ENCODE results near the gene GDE1.

The GDE1 gene

GRCh38 chr16:19523559-19524355 lies 1.9 kb upstream of the GDE1 start, which contains the start of gene CCP110:
TSS of gene CCP110 (plus strand) at chr16:19523942. CDS start at chr16:19527882, 3,940 bp downstream.
- DNase-seq, result peak; percentile 97

GRCh38 chr16:19523184-19523558 lies 1.3 kb upstream of the GDE1 start:
- DNase-seq, result no peak

- no peak for DNase-seq
Measured at GRCh38 chr16:19522760-19523159, 862 bp upstream of the GDE1 start.

- DNase-seq, result no peak
Measured at GRCh38 chr16:19522397-19522732, 467 bp upstream of the GDE1 start.

GRCh38 chr16:19520861-19521331 lies 1.0 kb downstream of the GDE1 start:
- no peak for DNase-seq

DNA sequence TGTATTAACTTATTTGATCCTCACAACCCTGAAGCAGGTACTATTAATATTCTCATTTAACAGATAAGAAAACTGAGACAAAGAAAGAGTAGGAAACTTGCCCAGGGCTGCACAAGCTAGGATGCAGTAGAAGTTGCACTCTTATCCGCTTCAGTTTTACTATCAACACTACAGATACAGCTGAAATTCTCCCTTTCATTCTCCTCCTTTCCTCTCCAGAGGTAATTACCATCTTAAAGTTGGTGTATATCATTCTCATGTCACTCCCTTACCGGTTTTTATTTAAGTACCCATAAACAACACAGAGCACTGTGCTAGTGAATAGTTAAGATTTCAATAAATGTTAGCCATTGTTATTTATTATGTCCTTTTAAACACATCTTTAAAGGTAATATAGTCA lies 3.5 kb downstream of the GDE1 start:
- DNase-seq, result no peak

DNA sequence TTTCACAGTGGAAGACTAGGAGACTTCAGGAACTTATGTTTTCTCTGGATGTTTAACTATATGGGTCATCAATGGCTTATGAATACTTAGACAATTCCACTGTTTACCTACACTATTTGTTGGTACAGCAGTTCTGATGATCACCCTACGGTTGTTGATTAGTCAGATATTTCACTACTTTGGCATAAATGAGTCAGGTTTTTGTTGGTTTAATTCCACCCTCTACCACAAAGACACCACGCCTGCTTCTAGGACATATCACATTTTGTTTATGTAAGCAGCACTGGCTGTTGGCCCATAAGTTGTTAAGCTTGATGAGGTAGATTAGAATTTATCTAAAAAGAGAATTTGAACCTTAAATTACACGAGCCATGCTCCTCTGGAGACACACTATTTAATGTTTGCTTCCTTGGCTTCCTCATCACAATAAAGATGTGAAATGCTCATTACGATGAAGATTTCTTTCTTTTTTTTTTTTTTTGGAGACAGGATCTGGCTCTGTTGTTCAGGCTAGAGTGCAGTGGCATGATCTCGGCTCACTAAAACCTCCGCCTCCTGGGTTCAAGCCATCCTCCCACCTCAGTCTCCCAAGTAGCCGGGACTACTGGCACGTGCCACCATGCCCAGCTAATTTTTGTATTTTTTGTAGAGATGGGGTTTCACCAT lies 4.3 kb downstream of the GDE1 start:
- no peak for DNase-seq

GRCh38 chr16:19515757-19516156 lies 6.1 kb downstream of the GDE1 start:
- no peak for DNase-seq

GRCh38 chr16:19513377-19514053 lies 8.4 kb downstream of the GDE1 start:
- no peak for DNase-seq

DNA sequence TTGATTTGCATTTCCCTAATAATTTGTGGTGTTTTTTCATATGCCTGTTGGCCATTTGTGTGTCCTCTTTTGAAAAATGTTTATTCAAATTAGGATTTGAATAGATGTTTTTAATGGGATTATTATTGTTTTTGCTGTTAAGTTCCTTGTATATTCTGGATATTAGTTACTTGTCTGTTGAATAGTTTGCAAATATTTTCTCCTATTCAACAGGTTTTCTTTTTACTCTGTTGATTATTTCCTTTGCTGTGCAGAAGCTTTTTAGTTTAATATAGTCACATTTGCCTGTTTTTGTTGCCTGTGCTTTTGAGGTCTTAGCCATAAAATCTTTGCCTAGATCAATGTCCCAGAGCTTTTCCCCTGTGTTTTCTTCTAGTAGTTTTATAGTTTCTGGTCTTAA lies 9.6 kb downstream of the GDE1 start:
- no peak for DNase-seq

- DNase-seq, result no peak
Measured at GRCh38 chr16:19507867-19508266, 14.0 kb downstream of the GDE1 start.

- DNase-seq, result no peak
Measured at GRCh38 chr16:19506965-19507364, 14.9 kb downstream of the GDE1 start.

GRCh38 chr16:19505600-19506303 lies 16.1 kb downstream of the GDE1 start:
- DNase-seq, result no peak

- no peak for DNase-seq
Measured at GRCh38 chr16:19503461-19504075, 18.3 kb downstream of the GDE1 start.

DNA sequence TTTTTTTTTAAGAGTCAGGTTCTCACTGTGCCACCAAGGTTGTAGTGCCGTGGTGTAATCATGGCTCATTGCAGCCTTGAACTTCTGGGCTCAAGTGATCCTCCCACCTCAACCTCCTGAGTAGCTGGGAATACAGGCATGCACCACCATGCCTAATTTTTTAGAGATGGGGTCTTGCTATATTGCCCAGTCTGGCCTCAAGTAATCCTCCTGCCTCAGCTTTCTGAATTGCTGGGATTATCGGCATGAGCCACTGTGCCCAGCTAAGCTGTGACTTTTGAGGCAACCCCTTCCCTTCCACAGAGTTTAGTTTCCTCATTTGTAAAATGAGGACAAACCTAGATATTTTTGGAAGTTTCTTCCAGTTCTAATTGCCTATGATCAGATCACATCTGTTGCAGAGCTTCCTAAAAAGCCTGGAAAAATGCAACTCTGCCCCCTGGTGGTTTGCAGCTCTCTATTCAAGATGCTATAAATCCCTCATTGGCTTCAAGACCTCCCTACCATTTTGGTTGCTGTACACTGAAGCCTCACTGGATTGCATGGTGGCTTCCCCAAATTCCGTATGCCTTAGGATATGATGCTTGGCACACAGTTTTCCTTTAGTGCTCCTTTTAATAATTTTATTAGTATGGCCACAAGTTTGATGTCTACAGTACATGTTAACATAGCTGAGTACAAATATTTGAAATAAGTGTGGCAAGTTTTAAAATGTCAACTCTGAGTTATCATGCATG lies 19.3 kb downstream of the GDE1 start:
- DNase-seq, result peak; percentile 75

- DNase-seq, result no peak
Measured at GRCh38 chr16:19499481-19499880, 22.4 kb downstream of the GDE1 start.

DNA sequence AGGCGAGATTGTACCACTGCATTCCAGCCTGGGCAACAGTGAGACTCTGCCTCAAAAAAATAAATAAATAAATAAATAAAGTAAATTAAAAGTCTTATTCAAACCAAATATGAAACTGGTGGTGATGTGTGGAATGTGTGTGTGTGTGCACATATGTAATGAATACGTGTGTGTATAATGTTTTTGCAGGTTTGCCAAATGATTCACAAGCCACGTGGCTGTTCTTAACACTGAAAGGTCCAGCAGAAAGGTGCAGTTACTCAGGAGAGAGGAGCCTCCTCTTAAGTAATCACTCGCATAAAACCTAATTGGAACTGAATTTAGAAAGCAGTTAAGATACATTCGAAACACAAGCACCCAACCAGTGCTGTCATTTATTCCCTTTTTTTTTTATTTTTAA lies 22.9 kb downstream of the GDE1 start:
- DNase-seq, result no peak

DNA sequence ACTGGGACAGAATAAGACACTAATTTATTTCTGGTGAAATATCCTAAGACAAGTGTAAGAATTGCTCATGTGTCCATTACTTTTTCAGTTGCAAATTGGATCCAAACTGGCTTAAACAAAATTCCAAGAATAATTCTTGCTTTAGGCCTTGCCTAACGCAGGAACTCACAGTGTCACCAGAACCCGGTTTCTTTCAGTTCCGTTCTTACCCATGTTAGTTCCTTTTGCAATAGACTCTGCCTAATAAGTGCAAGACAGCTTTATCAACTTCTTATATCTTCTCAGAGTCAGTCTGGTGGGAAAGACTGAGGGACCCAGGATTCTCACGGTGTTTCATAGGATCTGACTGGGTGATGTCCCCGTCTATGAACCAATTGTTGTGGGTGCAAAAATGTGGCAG lies 24.7 kb downstream of the GDE1 start:
- no peak for DNase-seq

DNA sequence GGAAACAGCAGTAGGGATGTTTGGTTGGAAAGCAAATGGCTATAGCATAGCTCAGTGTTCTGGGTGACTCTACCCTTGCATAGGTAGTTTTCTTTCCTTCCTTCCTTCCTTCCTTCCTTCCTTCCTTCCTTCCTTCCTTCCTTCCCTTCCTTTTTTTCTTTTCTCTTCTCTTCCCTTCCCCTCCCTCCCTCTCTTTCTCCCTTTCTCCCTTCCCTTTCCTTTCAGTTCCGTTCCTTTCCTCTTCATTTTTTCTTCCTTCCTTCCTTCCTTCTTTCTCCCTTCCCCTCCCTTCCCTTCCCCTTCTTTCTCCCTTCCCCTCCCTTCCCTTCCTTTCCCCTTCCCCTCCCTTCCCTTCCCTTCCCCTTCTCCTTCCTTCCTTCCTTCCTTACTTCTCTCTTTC lies 31.3 kb downstream of the GDE1 start:
- DNase-seq, result no peak

- DNase-seq, result no peak
Measured at GRCh38 chr16:19488213-19488640, 33.7 kb downstream of the GDE1 start.

DNA sequence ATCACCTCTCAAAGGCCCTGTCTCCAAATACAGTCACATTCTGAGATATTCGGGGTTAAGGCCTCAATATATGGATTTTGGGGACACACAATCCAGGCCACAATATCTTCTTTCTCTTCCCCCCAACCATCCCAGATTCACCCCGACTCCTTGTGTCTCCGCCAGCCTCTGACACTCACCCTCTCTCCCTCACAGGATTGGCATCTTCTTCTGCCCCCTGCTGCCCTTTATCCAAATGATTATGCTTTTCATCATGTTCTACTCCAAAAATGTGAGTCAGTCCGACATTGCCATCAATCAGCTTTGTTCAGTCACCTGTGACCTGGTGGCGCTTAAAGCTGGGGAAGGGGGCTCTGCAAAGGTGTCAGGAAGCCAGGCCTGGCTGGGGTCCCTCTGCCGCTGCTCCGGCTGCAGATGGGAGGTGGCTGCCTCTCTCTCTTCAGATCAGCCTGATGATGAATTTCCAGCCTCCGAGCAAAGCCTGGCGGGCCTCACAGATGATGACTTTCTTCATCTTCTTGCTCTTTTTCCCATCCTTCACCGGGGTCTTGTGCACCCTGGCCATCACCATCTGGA lies 35.1 kb downstream of the GDE1 start:
- DNase-seq, result no peak

- DNase-seq, result no peak
Measured at GRCh38 chr16:19486051-19486450, 35.8 kb downstream of the GDE1 start.
